Measurements from ENCODE around the gene NSUN5. TPM values are rescaled to one million over a fixed set of nuclear protein-coding genes. Genes with fewer than 3 reads are reported as not detected.

The NSUN5 gene
- 60.9 and 65.0 TPM in 2 replicates for total RNA-seq

GRCh38 chr7:73308665-73309214 is at the start of gene NSUN5:
NSUN5 (minus strand) TSS chr7:73308826; CDS start chr7:73308790, 36 bp downstream.

DNA sequence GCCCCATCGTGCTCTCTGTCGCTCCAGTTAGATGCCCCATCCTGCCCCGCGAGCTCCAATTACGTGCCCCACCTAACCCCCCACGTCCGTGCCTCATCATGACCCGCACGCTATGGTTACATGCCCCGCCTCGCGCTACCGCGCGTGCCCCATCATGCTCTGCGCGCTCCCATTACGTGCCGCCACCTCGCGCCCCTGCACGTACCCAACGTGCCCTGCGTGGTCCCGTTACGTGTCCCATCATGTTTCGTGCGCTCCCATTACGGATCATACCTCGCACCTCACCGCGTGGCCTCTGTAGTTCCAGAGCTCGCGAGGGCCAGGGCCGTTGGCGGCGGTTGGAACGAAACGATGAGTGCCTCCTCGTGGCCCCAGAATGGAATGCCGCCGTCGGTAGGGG is 19.3 kb upstream of the NSUN5 start, which contains the start of the genes FKBP6 and TRIM50:
FKBP6 (plus strand) TSS at position 240 of the 400 bp plus-strand sequence. CDS start 268 bp downstream, outside the sequence.
TRIM50 (minus strand) TSS at position 161 of the 400 bp plus-strand sequence. CDS start 3,295 bp downstream, outside the sequence.

Other genes starting within 250 kb of the NSUN5 start
- gene SPDYE9, start 222.8 kb downstream of the NSUN5 start, total RNA-seq, result not detected in 2 replicates
- gene TRIM50, start 19.3 kb upstream of the NSUN5 start, total RNA-seq, result not detected in 2 replicates
- not detected in 2 replicates for gene FKBP6, start 19.3 kb upstream of the NSUN5 start, total RNA-seq
- gene FZD9, start 125.0 kb upstream of the NSUN5 start, total RNA-seq, result 0.16 and 0.27 TPM in 2 replicates
- gene BAZ1B, start 213.5 kb upstream of the NSUN5 start, total RNA-seq, result 28.0 and 28.2 TPM in 2 replicates
- 41.5 and 52.1 TPM in 2 replicates for gene BCL7B, start 248.9 kb upstream of the NSUN5 start, total RNA-seq